Measurements from ENCODE around the gene FEZF2.

The FEZF2 gene

GRCh38 chr3:62372621-62373041 is 719 bp downstream of the FEZF2 start:
- no peak for DNase-seq (ENCODE audit: low spot score)

- no peak for DNase-seq (ENCODE audit: low spot score)
Measured at GRCh38 chr3:62371720-62372591, 1.4 kb downstream of the FEZF2 start.

- DNase-seq (ENCODE audit: low spot score): no peak
Measured at GRCh38 chr3:62370858-62371719, 2.3 kb downstream of the FEZF2 start.

- no peak for DNase-seq (ENCODE audit: low spot score)
Measured at GRCh38 chr3:62370112-62370857, 3.1 kb downstream of the FEZF2 start.

DNA sequence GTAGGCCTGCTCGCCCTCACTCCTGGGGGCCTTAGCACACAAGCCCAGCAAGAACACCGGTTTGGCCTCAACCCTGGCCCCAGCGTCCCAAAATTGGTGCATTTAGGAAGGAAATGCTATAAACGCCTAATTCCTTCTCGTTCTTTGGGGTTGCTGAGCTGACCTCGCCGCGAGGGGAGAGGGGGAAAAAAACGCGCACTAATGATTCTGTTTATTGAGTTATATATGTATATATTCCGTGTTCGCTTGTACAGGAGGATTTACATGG is 3.9 kb downstream of the FEZF2 start:
- no peak for DNase-seq (ENCODE audit: low spot score)

DNA sequence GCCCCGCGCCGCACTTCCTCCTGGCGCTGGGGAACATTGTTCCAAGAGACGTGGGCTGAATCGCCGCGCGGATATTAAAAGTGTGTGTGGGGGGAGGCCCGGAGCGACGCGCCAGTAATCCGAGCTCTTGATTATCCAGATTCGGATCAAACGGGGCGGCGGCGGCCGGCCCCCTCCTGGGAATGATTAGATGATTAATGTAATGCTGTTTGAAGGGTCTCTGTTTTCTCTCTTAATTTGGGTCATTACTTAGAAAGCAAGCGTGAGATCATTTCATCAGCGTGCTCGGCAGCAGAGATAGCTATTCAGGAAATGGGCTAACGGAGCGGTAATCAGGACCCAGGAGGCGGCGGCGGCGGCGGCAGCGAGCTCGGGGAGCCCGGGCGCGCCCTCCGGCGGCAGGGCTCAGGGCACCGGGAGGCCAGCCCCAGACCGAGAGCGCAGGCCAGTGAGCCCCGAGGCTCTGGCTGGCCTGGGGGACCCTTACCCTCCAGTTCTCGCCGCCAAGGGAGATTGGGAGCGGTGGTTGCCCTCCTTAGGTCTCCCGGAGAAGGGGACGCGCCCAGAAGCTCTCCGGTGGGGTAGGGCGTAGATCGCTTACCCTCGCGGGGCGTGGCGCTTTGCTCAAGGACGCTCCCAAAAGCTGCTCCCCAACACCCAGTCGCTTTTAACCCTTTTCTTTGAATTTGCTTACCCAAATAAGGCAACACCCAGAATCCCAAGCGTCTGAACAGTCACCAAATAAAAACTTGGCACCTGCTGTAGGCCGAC is 4.5 kb downstream of the FEZF2 start:
- no peak for DNase-seq (ENCODE audit: low spot score)

DNA sequence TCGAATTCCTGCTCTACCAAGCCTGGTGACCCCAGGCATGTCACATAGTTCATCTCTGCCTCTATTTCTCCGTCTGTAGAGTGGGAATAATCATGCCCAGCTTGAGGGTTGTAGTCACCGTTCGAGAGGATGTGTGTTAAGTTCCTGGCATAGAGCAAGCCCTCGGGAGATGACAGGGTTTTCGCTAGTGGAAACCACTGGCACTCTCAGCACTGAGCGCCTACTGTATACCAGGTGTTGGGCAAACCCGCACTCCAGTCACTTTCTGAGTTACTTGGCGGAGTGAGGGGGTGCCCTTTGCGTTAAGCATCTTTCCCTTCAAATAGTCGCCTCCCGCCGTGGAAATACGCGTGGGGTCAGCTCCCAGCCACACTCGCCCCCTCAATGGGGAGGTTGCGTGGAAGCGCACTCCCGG is 5.1 kb downstream of the FEZF2 start:
- DNase-seq (ENCODE audit: low spot score): no peak

- DNase-seq (ENCODE audit: low spot score): no peak
Measured at GRCh38 chr3:62367763-62368195, 5.6 kb downstream of the FEZF2 start.

GRCh38 chr3:62366126-62366484 is 7.2 kb downstream of the FEZF2 start:
- DNase-seq (ENCODE audit: low spot score): no peak

GRCh38 chr3:62365391-62366125 is 7.8 kb downstream of the FEZF2 start:
- no peak for DNase-seq (ENCODE audit: low spot score)

DNA sequence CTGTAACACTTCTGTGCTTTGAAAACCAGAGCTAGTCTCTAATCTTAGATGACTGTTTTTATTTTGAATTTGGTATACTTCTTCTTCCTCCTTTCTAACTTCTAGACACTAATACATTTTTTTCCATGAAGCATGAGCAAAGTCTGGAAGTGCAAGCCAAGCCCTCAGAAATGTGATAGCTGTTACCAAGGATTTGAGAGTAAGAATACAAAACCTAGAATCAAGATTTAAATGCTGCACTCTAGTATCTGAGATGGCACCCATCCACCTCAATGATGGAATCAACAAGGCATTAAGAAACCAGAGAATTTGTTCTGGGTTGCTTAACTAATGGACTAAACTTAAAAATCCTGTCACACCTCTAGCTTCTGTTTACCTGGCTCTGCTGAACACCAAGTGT is 9.2 kb downstream of the FEZF2 start:
- DNase-seq (ENCODE audit: low spot score): no peak

DNA sequence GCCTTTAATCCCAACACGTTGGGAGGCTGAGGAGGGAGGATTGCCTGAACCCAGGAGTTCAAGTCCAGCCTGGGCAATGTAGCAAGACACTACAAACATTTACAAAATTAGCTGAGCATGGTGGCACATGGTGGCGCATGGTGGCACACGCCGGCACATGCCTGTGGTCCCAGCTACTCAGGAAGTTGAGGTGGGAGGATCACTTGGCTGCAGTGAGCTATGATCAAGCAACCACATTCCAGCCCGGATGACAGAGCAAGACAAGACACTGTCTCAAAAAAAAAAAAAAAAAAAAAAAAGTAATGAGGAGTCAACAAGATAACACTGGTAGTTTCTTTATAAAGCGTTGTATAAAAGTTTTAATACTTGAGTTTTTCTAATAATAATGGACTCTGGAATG is 10.1 kb downstream of the FEZF2 start:
- DNase-seq (ENCODE audit: low spot score): no peak

GRCh38 chr3:62361824-62362223 is 11.5 kb downstream of the FEZF2 start:
- peak; percentile 1 for DNase-seq (ENCODE audit: low spot score)

DNA sequence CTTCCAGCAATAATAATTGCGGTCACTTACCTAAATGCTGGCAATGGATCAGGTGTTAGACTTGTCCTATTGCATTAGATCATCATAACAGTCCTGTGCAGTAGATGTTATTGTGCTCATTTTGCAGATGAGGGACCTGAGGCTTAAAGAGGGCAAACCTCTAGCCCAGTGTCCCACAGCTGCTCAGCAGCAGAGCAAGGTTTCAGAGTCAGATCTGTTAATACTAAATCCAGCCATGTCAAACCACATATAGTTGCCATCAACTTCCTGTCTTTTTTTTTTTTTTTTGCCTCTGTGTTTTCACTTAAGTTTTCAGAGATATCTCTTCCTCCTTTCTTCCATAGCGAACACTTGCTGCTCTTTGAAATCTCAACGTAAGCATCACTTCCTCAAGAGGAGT is 12.1 kb downstream of the FEZF2 start:
- DNase-seq (ENCODE audit: low spot score): no peak

DNA sequence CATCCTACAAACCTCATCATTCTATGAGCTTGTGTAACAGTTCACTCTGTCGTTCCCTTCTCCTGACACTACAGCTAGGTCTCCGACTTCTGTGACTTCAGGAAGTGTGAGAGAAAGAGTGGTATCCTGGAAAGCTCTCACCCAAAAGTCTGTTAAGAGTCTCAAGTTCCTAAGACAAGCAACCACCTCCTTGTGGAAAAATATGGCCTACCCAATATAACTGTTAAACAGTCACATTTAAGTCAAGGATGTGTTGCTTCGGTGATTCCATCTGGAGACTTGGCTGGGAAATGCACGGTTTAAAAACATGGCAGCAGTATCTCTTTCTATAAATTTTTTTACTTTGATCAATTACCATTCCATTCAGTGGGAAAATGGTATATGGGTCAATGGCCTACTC is 13.8 kb downstream of the FEZF2 start:
- no peak for DNase-seq (ENCODE audit: low spot score)

DNA sequence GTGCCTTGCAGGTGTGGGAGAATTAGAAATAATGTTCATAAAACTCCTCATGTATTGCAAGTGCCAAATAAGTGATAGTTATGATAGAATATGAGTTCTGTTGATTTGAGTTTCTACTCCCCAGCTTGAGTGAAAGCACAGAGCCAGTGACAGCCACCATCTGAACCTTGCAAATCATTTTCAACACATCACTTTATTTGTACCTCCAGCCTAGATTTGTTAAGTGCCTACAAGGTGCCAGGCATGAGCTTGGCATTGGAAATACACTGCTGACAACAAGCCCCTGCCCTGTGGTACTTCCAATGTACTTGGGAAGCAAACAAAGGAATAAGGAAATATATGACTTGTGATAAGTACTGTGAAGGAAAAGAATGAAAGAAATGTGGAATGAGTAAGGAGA is 17.0 kb downstream of the FEZF2 start:
- no peak for DNase-seq (ENCODE audit: low spot score)

DNA sequence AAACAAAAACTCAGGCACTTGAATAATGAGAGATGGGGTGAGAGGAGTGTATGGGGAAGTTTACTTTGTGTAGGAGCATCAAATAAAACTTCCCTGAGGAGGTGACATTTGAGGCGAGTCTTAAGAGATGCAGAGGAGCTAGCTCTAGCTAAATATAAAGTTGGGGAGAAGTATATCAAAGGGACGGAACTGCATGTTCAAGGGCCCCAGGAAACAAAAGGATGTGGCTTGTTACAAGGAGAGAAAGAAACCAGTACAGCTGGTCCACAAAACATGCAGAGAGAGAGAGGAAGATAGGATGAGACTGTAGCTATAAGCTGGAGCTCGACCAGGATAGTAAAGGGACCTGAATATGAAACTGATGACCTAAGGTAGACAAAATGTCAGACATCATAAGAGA is 17.6 kb downstream of the FEZF2 start:
- no peak for DNase-seq (ENCODE audit: low spot score)

GRCh38 chr3:62343755-62344154 is 29.6 kb downstream of the FEZF2 start:
- no peak for DNase-seq (ENCODE audit: low spot score)

- no peak for DNase-seq (ENCODE audit: low spot score)
Measured at GRCh38 chr3:62335196-62335595, 38.2 kb downstream of the FEZF2 start.

DNA sequence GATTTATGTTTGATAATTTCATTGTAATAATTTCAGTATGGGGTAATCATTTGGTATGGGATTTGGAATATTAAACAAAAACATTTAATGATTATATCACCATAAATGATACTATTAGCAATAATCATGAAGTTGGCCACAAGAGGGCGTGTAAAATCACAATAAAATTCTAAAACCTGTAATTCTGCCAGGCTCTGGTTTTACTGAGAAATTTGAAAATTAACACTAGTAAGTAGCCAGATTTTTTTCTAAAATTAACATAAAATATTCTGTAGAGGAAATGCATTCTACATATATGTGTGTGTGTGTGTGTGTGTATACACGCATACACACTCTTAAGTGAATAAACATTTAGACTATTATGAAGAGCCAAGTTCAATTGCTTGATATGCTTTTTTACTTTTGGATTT is 40.5 kb downstream of the FEZF2 start:
- peak; percentile 25 for DNase-seq (ENCODE audit: low spot score)

DNA sequence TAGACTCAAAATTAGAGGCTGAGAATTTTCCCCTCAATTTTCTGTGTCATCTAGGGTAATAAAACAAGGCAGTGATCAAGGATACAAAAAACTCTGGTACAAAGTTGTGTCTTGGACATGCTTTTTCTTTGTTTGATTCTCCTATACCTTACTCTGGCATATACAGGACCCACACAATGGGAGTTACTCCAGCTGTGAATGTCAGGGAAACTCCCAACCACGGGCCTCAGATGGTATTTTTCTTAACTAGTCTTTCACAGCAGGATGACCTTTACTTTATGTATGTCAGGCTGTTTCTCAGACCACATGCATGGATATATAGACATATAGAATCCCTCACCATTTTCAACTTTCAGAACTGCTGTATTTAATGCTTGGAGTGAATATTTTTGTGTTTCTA is 41.3 kb downstream of the FEZF2 start:
- DNase-seq (ENCODE audit: low spot score): no peak

All from NAMALWA (cell line).